NB4 (cell line): Measurements from ENCODE around the gene MTRFR.

Experiments
- DNase-seq: peaks from one replicate; pipeline ENCODE4 v3.0.0; 2010; ENCODE audit warnings: low read depth
- H3K4me3 ChIP-seq: one replicate; pipeline ENCODE4 v1.5.1; 2011; ENCODE audit warnings: mild to moderate bottlenecking, low read depth, low read length, moderate library complexity
- CTCF ChIP-seq: IDR thresholded peaks from one replicate; pipeline ENCODE4 v1.5.1; 2012; ENCODE audit warnings: low read depth, low read length
- MAX ChIP-seq: IDR thresholded peaks from 2 replicates; pipeline ENCODE4 v1.6.1; 2011; ENCODE audit warnings: low read depth, low read length
- MYC ChIP-seq: IDR thresholded peaks from 2 replicates; pipeline ENCODE4 v1.6.1; 2011; ENCODE audit warnings: low read depth, low read length
- POLR2A ChIP-seq: IDR thresholded peaks from 2 replicates; pipeline ENCODE4 v1.6.1; 2011; ENCODE audit warnings: mild to moderate bottlenecking; ENCODE audit not compliant: insufficient read length; ENCODE audit errors: extremely low read depth

MTRFR gene

DNA sequence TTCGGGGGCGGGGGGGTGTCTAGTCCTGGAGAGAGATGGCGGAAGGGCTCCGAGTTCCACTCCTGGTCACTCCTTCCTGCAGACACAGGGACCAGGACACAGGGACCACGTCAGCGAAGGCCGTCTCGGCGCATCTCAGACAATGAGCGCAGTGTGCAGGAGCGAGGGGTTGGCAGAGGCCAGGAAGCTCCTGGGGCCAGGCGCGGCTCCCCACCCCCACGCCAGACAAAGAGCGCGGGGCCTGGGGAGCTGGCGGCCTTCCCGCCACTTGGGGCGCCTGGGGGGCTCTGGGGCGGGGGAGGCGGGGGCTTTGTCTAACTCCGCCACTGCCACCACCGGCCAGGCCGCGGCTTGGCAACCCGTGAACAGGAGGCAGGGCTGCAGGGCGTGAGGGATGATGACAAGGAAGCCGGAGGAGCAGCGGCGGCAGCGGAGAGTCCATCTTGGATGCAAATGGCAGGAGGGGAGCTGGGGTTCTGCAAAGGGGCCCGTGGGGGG, 36.2 kb downstream of the MTRFR start:
- no peak for TF ChIP-seq POLR2A
- no peak for DNase-seq
- no peak overlapping the region for H3K4me3 ChIP-seq

DNA sequence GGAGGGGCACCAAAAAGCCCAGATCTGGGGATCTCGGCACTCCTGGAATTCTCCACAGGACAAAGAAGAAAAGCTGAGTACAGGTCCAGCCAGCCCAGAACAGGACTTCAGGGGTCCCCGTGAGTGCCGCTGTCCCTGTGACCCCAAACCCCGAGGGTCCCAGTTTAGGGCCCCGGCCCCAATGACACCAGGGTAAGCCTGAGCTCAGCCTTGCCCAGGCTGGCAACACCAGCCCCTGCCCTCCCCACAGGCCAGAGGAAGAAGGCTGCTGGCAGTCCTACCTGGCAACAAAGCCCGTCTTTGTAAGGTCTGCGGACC, 36.6 kb downstream of the MTRFR start:
- no peak for DNase-seq
- H3K4me3 ChIP-seq, result peak overlapping the region; percentile 66
- TF ChIP-seq MAX (no peak), CTCF (no peak), MYC (no peak), POLR2A (no peak)

DNA sequence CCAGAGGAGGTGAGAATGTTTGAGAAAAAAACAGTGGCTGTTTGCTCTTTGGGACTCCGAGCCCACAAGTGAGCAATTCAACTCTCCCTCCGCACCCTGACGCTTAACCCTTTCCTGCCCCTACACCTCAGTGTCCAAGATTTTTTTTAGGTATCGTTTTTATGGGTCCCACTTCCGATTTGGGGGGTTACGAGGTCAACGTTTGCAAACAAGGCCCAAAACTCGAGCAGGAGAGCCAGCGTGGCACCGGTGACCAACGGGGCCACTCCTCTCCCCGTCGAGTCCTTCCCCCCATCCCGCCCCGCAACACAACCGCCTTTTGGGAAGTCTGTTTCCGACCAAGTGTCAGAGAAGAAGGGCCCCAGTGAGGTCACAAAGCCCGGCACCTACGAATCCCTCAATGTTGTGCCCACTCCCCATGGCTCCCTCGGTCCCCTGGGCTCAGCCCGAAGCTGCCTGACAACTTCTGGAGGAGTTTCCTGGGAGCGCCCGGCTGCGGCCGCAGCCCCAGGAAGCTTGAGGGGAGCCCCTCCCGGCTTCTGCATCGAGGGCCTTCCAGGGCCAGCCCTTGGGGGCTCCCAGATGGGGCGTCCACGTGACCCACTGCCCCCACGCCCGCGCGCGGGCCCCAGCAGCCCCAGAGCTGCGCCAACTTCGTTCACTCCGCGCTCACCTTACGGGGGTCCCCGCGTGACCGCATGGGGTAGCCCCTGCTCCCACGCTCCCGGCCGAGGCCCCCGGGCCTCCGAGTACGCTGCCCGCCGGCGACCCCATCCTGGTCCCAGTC, 37.2 kb downstream of the MTRFR start:
- peak overlapping the region; percentile 66 for H3K4me3 ChIP-seq
- TF ChIP-seq MAX, result no peak; the same call in 1 of the 2 replicates
- TF ChIP-seq CTCF, result no peak
- TF ChIP-seq POLR2A, result no peak
- no peak; the same call in none of the 2 replicates for TF ChIP-seq MYC
- DNase-seq, result peak; percentile 62

- 0 out of 2 replicates have a peak, but pooled peaks have one; percentile 29 for TF ChIP-seq MYC
- peak; percentile 42 for TF ChIP-seq CTCF
- TF ChIP-seq POLR2A, result peak; percentile 25
- TF ChIP-seq MAX, result no peak
- DNase-seq, result peak; percentile 85
- peak overlapping the region; percentile 66 for H3K4me3 ChIP-seq
Observed at GRCh38 chr12:123271001-123271668, 37.9 kb downstream of the MTRFR start.

DNA sequence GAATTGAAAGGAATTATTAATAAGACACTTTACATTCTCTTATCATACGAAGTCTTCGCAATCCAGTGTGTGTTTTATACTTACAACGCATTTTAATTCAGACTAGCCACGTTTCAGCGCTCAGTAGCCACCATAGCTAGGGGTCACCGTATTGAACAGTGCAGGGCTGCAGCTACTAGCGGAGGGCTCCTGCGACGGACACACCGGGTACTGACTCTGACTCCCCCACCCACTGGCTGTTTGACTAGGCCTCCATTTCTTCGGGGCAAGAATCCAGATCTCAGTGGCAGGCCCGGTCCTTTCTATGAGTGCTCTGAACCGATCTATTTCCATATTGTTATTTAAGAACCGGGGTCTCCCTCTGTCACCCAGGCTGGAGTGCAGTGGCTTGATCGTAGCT, 39.9 kb downstream of the MTRFR start:
- no peak for TF ChIP-seq MAX
- no peak for DNase-seq
- no peak overlapping the region for H3K4me3 ChIP-seq

GRCh38 chr12:123278101-123278627, 44.9 kb downstream of the MTRFR start:
- DNase-seq, result peak; percentile 41
- H3K4me3 ChIP-seq, result no peak overlapping the region
- TF ChIP-seq CTCF (no peak), MAX (no peak), MYC (no peak), POLR2A (no peak)
